A673 (cell line): ENCODE results near the gene ITPR1. TPM values are rescaled to one million over a fixed set of nuclear protein-coding genes. Genes with fewer than 3 reads are reported as not detected.
"Not testable (repeated sequence)": the region's sequence is repeated elsewhere in the genome, so short reads cannot be mapped to it uniquely, and the experiment has no call there.

Experiments
- BruUV-seq: library from RNA; stranded (reverse); fragments of 400-500 nt; replicated peaks from 2 replicates; lab custom pipeline; 2021; lab: Mats Ljungman, UMichigan
- CTCF ChIA-PET: fragments of 300-600 bp; sonication (Branson Sonifier 250); formaldehyde crosslinking; loops from one replicate; lab custom pipeline; 2022; ENCODE audit warnings: antibody characterized with exemption; lab: Charles Lee
- POLR2A ChIA-PET: fragments of 300-600 bp; sonication (Branson Sonifier 250); formaldehyde crosslinking; loops from one replicate; lab custom pipeline; 2022; ENCODE audit warnings: antibody characterized with exemption; ENCODE audit not compliant: low non-redundant PET; lab: Charles Lee
- DNase-seq: peaks from one replicate; pipeline ENCODE4 v3.0.0-alpha.2; 2015; ENCODE audit warnings: low spot score
- H3K27ac ChIP-seq: fragments of 200-600 bp; sonication (generic); 2 replicates; pipeline ENCODE4 v1.5.1; 2016; ENCODE audit warnings: mixed run types, low read depth, mild to moderate bottlenecking, mixed read lengths, antibody characterized with exemption, low read length; ENCODE audit not compliant: poor library complexity, severe bottlenecking
- H3K27me3 ChIP-seq: fragments of 200-600 bp; sonication (generic); replicated peaks from 2 replicates; pipeline ENCODE4 v1.6.1; 2017; ENCODE audit warnings: mixed run types, low read depth, mild to moderate bottlenecking, mixed read lengths, antibody characterized with exemption, low read length; ENCODE audit not compliant: insufficient read depth, poor library complexity
- H3K36me3 ChIP-seq: fragments of 200-600 bp; sonication (generic); 2 replicates; pipeline ENCODE4 v1.6.1; 2016; ENCODE audit warnings: mixed run types, mild to moderate bottlenecking, mixed read lengths, antibody characterized with exemption, low read length; ENCODE audit not compliant: insufficient read depth, poor library complexity, severe bottlenecking
- H3K4me1 ChIP-seq: fragments of 200-600 bp; sonication (generic); 2 replicates; pipeline ENCODE4 v1.6.1; 2017; ENCODE audit warnings: mixed run types, mild to moderate bottlenecking, mixed read lengths, antibody characterized with exemption, low read length; ENCODE audit not compliant: insufficient read depth, poor library complexity, severe bottlenecking
- H3K4me3 ChIP-seq: fragments of 200-600 bp; sonication (generic); 2 replicates; pipeline ENCODE4 v1.5.1; 2016; ENCODE audit warnings: low read depth, mixed run types, mild to moderate bottlenecking, mixed read lengths, low read length; ENCODE audit not compliant: poor library complexity, severe bottlenecking
- H3K9me3 ChIP-seq: fragments of 200-600 bp; sonication (generic); 2 replicates; pipeline ENCODE4 v1.6.1; 2016; ENCODE audit warnings: mixed run types, low read depth, mild to moderate bottlenecking, mixed read lengths, antibody characterized with exemption, low read length; ENCODE audit not compliant: poor library complexity, severe bottlenecking
- EZH2 ChIP-seq: fragments of 200-600 bp; sonication (generic); IDR thresholded peaks from 2 replicates; pipeline ENCODE4 v1.6.1; 2017; ENCODE audit warnings: borderline replicate concordance, low read depth, mild to moderate bottlenecking, mixed read lengths, antibody characterized with exemption, low read length; ENCODE audit not compliant: poor library complexity, severe bottlenecking
- intact Hi-C: fragments of 100-400 bp; cut with micrococcal nuclease; formaldehyde crosslinking; loops from one replicate; pipeline ENCODE4 v1.10.0; 2022; ENCODE audit not compliant: unreplicated experiment
- total RNA-seq: library from RNA; stranded (reverse); gene quantifications from 2 replicates; pipeline ENCODE4 v1.2.3, GENCODE V29; 2021
- TF ChIP-seq, protein P1 (sequence below): fragments of 300-800, 200-600 bp; sonication (generic); conservative IDR thresholded peaks from 2 replicates; pipeline ENCODE4 v1.5.1; 2017; ENCODE audit warnings: low read depth, mild to moderate bottlenecking, antibody characterized with exemption, low read length, moderate library complexity, mixed read lengths

The ITPR1 gene
- total RNA-seq, 1 experiment from 2014 or later, result 8.6 TPM

DNA sequence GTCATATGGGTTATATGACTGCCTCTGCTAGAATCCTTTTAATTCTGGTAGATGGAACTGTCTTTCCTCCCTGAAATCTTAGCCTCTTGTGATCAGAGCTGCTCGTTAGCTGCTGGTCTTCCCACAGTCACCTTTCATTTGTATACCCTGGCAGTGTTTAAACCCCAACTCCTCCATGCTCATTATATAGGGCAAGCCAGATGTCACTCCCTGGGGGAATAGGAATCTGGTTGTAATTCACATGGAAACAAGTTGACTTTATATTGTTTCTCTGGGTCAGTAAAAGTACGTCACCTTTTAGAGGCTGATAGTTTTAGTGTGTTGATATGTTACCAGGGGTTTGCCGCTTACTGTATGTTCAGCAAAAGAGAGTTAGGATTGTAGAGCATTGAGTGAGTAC lies 103.5 kb downstream of the ITPR1 start:
- H3K9me3 ChIP-seq, result no peaks in the 10 kb centered on the region
- DNase-seq, result no peak
- ChIA-PET CTCF (no interaction called here), POLR2A (no interaction called here)
- no TSS peak for BruUV-seq
- H3K4me1 ChIP-seq, result peaks cover 11% of the 10 kb centered on the region
- TF ChIP-seq EZH2, result no peak
- TF ChIP-seq, protein P1, sequence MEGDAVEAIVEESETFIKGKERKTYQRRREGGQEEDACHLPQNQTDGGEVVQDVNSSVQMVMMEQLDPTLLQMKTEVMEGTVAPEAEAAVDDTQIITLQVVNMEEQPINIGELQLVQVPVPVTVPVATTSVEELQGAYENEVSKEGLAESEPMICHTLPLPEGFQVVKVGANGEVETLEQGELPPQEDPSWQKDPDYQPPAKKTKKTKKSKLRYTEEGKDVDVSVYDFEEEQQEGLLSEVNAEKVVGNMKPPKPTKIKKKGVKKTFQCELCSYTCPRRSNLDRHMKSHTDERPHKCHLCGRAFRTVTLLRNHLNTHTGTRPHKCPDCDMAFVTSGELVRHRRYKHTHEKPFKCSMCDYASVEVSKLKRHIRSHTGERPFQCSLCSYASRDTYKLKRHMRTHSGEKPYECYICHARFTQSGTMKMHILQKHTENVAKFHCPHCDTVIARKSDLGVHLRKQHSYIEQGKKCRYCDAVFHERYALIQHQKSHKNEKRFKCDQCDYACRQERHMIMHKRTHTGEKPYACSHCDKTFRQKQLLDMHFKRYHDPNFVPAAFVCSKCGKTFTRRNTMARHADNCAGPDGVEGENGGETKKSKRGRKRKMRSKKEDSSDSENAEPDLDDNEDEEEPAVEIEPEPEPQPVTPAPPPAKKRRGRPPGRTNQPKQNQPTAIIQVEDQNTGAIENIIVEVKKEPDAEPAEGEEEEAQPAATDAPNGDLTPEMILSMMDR, result no peak
- no peak overlapping the region for H3K4me3 ChIP-seq
- H3K27me3 ChIP-seq, result no peaks in the 10 kb centered on the region
- intact Hi-C loops, result no loop called here
- H3K36me3 ChIP-seq, result no peaks in the 10 kb centered on the region
- no peak overlapping the region for H3K27ac ChIP-seq

DNA sequence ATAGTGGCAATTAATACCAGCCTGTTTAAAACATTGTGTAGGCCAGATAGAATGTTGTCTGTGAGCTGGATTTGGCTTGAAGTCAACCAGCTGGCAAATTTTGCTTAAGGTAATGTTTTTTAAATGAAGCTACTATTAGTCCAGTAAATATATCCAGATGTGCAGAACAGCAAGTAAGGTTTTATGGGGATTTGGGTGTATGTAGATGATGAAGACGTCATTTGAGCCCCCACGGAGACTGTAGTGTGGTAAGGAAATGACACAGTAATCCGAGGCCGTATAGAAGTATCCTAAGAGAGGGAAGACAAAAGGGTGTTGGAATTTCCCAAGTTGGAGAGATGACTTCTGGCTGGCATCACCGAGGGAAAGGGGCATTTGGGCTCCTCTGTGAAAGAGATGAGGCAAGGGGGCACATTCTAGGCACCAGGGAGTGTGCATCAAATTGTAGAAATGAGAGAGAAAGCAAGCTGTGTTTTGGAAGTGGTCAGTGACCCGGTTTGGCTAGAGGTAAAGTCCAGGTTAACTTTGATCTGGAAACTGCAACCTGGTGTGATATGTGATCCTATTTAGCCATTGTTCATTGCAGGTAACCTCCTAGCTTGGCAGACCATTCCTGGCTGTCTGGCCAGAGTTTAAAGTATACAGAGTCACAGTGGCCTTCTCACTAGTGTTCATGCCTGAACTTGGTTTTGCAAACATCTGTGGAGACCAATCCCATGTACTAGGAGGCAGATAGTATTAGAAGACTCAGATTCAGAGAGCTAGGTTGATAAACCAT lies 104.2 kb downstream of the ITPR1 start:
- Histone ChIP-seq H3K36me3 (no peaks in the 10 kb centered on the region), H3K27ac (no peak overlapping the region), H3K9me3 (no peaks in the 10 kb centered on the region), H3K27me3 (no peaks in the 10 kb centered on the region), H3K4me1 (peaks cover 11% of the 10 kb centered on the region), H3K4me3 (no peak overlapping the region)
- BruUV-seq, result no TSS peak
- ChIA-PET POLR2A (no interaction called here), CTCF (no interaction called here)
- TF ChIP-seq EZH2, result no peak
- TF ChIP-seq, protein P1, result no peak
- intact Hi-C loops, result no loop called here
- DNase-seq, result peak; percentile 73

DNA sequence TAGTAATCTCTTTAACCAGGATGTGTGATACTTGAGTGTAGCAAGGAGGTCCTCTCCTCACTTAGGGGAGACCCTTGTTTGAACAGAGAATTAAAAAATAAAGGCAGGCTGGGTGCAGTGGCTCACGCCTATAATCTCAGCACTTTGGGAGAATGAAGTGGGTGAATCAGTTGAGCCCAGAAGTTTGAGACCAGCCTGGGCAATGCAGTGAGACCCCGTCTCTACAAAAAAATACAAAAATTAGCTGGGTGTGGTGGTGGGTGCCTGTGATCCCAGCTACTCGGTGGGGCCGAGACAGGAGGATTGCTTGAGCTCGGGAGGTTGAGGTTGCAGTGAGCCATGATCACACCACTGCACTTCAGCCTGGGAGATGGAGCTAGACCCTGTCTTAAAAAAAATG lies 105.1 kb downstream of the ITPR1 start:
- intact Hi-C loops, CTCF ChIA-PET: not testable (repeated sequence)

DNA sequence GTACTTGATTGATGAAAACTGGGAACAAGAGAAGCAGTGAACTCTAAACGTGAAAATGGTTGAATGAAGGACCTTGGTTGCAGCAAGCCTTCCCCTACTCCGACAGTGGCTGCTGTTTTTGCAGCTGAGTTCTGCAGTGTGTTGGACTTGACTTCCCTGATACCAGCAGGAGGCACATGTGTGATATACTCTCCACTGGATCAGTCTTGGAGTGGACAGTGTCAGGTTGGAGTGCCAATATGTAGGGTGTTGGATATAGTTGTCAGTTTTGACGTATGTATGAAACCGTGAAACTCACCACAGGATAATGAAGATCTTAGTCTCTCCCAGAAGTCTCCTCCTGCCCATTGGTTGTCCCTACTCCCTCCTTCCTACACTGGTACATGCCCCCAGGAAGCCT lies 106.5 kb downstream of the ITPR1 start:
- Histone ChIP-seq H3K4me1 (peaks cover 11% of the 10 kb centered on the region), H3K27ac (no peak overlapping the region), H3K9me3 (no peaks in the 10 kb centered on the region), H3K36me3 (no peaks in the 10 kb centered on the region), H3K27me3 (no peaks in the 10 kb centered on the region), H3K4me3 (no peak overlapping the region)
- no TSS peak for BruUV-seq
- no peak for DNase-seq
- POLR2A ChIA-PET, result no interaction called here
- intact Hi-C loops, result no loop called here
- CTCF ChIA-PET, result no interaction called here
- TF ChIP-seq, protein P1, result no peak
- no peak for TF ChIP-seq EZH2

More for the DNA sequence above, 105.1 kb downstream of the ITPR1 start:
- BruUV-seq, H3K36me3 ChIP-seq, H3K27me3 ChIP-seq, POLR2A ChIA-PET, H3K27ac ChIP-seq, DNase-seq, H3K4me3 ChIP-seq, H3K9me3 ChIP-seq: not testable (repeated sequence)
- H3K4me1 ChIP-seq, result peaks cover 11% of the 10 kb centered on the region
